ENCODE measurements around the gene RCOR1. TPM values are rescaled to one million over a fixed set of nuclear protein-coding genes. Genes with fewer than 3 reads are reported as not detected.

The RCOR1 gene
- total RNA-seq, 1 donor from 2014 or later: 13.4 TPM

DNA sequence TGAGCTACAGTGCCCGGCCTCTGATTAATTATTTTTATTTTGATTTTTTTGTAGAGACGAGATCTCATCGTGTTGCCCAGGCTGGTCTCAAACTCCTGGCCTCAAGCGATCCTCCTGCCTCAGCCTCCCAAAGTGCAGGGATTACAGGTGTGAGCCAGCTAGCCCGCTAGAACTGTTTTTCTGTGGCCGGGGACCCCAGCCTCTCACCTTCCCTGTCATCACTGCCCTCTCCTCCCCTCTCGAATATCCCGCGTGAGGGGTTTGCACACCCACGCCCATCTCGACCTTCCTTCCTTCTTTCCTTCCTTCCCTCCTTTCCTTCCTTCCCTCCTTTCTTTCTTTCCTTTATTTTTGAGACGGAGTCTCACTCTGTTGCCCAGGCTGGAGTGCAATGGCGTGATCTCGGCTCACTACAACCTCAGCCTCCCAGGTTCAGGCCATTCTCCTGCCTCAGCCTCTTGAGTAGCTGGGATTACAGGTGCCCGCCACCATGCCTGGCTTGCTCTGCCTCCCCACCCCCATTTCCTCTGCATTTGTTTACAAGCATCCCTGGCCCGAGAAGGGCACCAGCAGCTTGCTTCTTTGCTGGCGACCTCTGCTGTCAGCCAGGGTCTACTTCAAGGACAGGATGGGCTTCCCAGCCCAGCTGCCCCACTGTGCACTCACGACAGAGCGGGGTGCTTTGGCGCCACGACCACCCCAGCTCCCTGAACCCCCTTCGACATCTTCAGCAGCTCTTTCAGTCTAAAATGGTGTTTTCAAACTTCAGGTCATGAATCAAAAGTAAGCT lies 180.5 kb downstream of the RCOR1 start:
- Histone ChIP-seq H3K27me3 (ENCODE audit: control insufficient read depth, insufficient read depth, low read length) (peaks cover 6% of the 10 kb centered on the region), H3K4me3 (ENCODE audit: low read depth, low read length) (no peak overlapping the region), H3K36me3 (ENCODE audit: control insufficient read depth, insufficient read depth, low read length) (no peaks in the 10 kb centered on the region)
- peak; percentile 31 for TF ChIP-seq CTCF (IDR thresholded peaks at IDR 0.05; ENCODE audit: insufficient read depth, low read length, poor library complexity, severe bottlenecking)
- no peak for DNase-seq (ENCODE audit: low read depth)

DNA sequence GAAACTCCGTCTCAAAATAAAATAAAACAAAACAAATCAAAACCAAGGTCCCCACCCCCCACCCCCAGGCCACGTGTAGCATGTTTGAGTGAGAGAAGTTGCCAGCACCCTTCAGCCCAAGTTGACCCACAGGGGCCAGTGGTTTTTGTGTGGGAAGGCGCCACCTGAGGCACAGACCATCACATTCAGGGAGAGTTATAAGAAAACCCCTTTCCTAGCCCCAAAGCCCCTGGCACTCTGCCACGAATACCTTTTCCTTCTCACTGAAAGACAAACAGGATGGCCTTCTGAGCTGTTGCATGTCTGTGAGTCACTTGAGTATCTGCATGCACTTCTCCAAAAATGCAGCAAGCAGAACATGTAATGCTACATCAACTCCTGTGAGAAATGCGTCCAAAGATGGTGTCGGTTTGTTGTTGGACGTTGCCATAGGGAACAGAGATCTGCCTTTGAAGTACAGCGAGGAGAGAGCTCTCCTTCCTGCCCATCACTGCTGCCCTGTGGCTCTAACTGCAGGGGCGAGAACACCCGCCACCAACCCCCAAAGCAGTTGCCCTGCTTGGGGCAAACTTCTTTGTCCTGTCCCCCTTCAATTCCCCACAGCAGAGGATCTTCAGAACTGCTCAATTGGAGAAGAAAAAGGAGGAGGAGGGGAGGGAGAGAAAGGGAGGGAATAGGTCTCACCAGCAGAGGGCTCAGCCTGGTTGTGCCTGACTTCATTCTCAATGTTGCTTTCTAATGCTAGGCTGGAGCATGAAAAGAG lies 182.1 kb downstream of the RCOR1 start:
- Histone ChIP-seq H3K4me3 (ENCODE audit: low read depth, low read length) (no peak overlapping the region), H3K27me3 (ENCODE audit: control insufficient read depth, insufficient read depth, low read length) (peaks cover 6% of the 10 kb centered on the region), H3K36me3 (ENCODE audit: control insufficient read depth, insufficient read depth, low read length) (no peaks in the 10 kb centered on the region)
- peak; percentile 83 for TF ChIP-seq CTCF (IDR thresholded peaks at IDR 0.05; ENCODE audit: insufficient read depth, low read length, poor library complexity, severe bottlenecking)
- no peak for DNase-seq (ENCODE audit: low read depth)

- TF ChIP-seq CTCF (IDR thresholded peaks at IDR 0.05; ENCODE audit: insufficient read depth, low read length, poor library complexity, severe bottlenecking): no peak
- DNase-seq (ENCODE audit: low read depth): no peak
- H3K4me3 ChIP-seq (ENCODE audit: low read depth, low read length): no peak overlapping the region
- no peaks in the 10 kb centered on the region for H3K27me3 ChIP-seq (ENCODE audit: control insufficient read depth, insufficient read depth, low read length)
- no peaks in the 10 kb centered on the region for H3K36me3 ChIP-seq (ENCODE audit: control insufficient read depth, insufficient read depth, low read length)
These were observed 183.7 kb downstream of the RCOR1 start for GRCh38 chr14:102775855-102776760.

DNA sequence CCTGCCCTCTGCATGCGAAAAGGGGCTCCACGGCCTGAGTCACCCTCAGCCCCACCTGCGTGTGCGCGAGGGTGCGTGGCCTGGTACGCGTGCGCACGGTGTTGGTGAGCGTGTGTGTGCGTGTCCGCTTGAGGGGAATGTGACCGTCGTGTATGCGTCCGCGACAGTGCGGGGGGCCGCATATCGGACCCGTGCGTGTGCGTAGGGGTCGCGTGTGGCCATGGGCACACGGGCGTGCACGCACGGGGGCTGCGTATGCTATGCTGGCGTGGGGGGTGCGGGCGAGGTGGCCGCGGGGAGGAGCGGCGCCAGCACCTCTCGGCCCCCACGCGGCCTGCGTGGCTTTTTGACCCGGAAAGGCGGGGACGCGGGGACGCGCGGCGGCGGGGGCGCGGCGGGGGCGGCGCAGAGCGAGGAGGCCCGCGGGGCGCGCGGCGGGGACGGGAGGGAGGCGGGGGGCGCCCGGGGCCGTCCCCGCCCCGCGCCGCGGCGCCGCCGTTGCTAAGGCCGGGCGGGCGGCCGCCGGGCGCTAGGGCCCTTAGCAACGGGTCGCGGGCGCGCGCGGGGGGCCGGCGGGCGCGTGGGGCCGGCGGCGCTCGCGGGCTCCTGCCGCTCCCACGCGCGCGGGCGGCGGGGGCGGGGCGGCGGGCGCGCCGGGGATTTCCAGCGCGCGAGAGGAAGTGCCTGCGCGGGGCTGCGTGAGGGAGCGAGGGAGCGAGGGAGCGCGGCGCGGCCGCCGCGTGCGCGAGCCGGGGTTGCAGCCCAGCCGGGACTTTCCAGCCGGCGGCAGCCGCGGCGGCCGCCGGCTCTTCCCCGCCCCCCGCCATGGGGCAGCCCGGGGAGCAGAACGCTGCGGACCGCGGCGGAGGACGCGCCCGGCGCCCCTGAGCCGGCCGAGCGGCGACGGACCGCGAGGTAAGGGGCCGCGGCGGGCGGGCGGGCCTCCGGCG lies 184.6 kb downstream of the RCOR1 start, which contains the start of gene TRAF3:
TSS of gene TRAF3 (plus strand) at position 689 of the 950 bp plus-strand sequence. CDS start 92,753 bp downstream, outside the sequence.
- no peak for TF ChIP-seq CTCF (IDR thresholded peaks at IDR 0.05; ENCODE audit: insufficient read depth, low read length, poor library complexity, severe bottlenecking)
- H3K4me3 ChIP-seq (ENCODE audit: low read depth, low read length): peak within 1 kb of the TSS; percentile 58
- no peaks in the 10 kb centered on the region for H3K36me3 ChIP-seq (ENCODE audit: control insufficient read depth, insufficient read depth, low read length)
- no peaks in the 10 kb centered on the region for H3K27me3 ChIP-seq (ENCODE audit: control insufficient read depth, insufficient read depth, low read length)
- DNase-seq (ENCODE audit: low read depth): no peak

Measured in kidney epithelial cell (primary cell).